NCI-H2107 treated with DMSO at 0.1 percent for 48 hours (cell line): Measurements from ENCODE around the gene GNAL.
"Not testable (repeated sequence)": the region's sequence is repeated elsewhere in the genome, so short reads cannot be mapped to it uniquely, and the experiment has no call there.

ENCODE experiments used
- DNase-seq: peaks from one replicate; lab custom pipeline; 2025; ENCODE audit not compliant: unreplicated experiment; lab: John Stamatoyannopoulos, UW

GNAL gene

GRCh38 chr18:11868230-11868629 is 179.2 kb downstream of the GNAL start:
- no peak for DNase-seq

GRCh38 chr18:11871501-11871900 is 182.4 kb downstream of the GNAL start:
- DNase-seq, result no peak

- peak; percentile 70 for DNase-seq
These were observed 183.5 kb downstream of the GNAL start for GRCh38 chr18:11872479-11873136.

- no peak for DNase-seq
These were observed 184.7 kb downstream of the GNAL start for GRCh38 chr18:11873670-11874340.

GRCh38 chr18:11874676-11875075 is 185.6 kb downstream of the GNAL start:
- DNase-seq, result no peak

- no peak for DNase-seq
These were observed 188.6 kb downstream of the GNAL start for GRCh38 chr18:11877497-11878135.

- DNase-seq, result no peak
These were observed 191.7 kb downstream of the GNAL start for GRCh38 chr18:11880586-11881304.

GRCh38 chr18:11882636-11883035 is 193.6 kb downstream of the GNAL start:
- DNase-seq, result no peak

- DNase-seq, result no peak
These were observed 194.1 kb downstream of the GNAL start for GRCh38 chr18:11883153-11883552.

GRCh38 chr18:11884396-11885030 is 195.4 kb downstream of the GNAL start:
- DNase-seq, result no peak

GRCh38 chr18:11885278-11885947 is 196.3 kb downstream of the GNAL start:
- DNase-seq, result no peak

GRCh38 chr18:11886577-11887110 is 197.6 kb downstream of the GNAL start:
- no peak for DNase-seq

- no peak for DNase-seq
These were observed 198.5 kb downstream of the GNAL start for GRCh38 chr18:11887328-11888128.

GRCh38 chr18:11888726-11889125 is 199.7 kb downstream of the GNAL start:
- DNase-seq, result no peak

- no peak for DNase-seq
These were observed 200.2 kb downstream of the GNAL start for GRCh38 chr18:11889284-11889683.

- DNase-seq, result no peak
These were observed 202.7 kb downstream of the GNAL start for GRCh38 chr18:11891737-11892136.

GRCh38 chr18:11892438-11892837 is 203.4 kb downstream of the GNAL start:
- DNase-seq, result not testable (repeated sequence)

- DNase-seq, result no peak
These were observed 208.7 kb downstream of the GNAL start for GRCh38 chr18:11897781-11898180.

GRCh38 chr18:11899063-11899462 is 210.0 kb downstream of the GNAL start:
- no peak for DNase-seq
